HepG2 (cell line): Measurements from ENCODE around the gene CORO7. TPM values are rescaled to one million over a fixed set of nuclear protein-coding genes. Genes with fewer than 3 reads are reported as not detected.
A peak's percentile ranks its signal among the peaks of the same experiment; 100 is the strongest.

Experiments
- ARID5B ChIP-seq: IDR thresholded peaks from 2 replicates; pipeline ENCODE4 v1.4.0; 2020; ENCODE audit warnings: mild to moderate bottlenecking, missing genetic modification reagents
- CREM ChIP-seq, 2 experiments: sonication (generic) in 1 of 2; formaldehyde crosslinking in 1 of 2; IDR thresholded peaks; 2 replicates each; pipeline versions ENCODE4 v1.4.0 to v1.6.1; 2016 to 2020; ENCODE audit warnings: antibody characterized with exemption in 1 of 2, mild to moderate bottlenecking in 1 of 2, missing genetic modification reagents in 1 of 2
- FIP1L1 ChIP-seq: fragments of 200-400 bp; formaldehyde crosslinking; IDR thresholded peaks from 2 replicates; pipeline ENCODE4 v1.6.1; 2018; ENCODE audit warnings: low read depth, mild to moderate bottlenecking, low read length, moderate library complexity, borderline replicate concordance; ENCODE audit not compliant: insufficient read depth
- GTF2F1 ChIP-seq: fragments of 150-350 bp; IDR thresholded peaks from 2 replicates; pipeline ENCODE4 v1.6.1; 2014; ENCODE audit warnings: low read length
- HOXD1 ChIP-seq: sonication (generic); formaldehyde crosslinking; IDR thresholded peaks from 2 replicates; pipeline ENCODE4 v1.5.0; 2020; ENCODE audit warnings: missing genetic modification reagents
- MTERF4 ChIP-seq: sonication (generic); formaldehyde crosslinking; IDR thresholded peaks from 2 replicates; pipeline ENCODE4 v1.8.0; 2023; ENCODE audit warnings: mild to moderate bottlenecking, missing genetic modification reagents
- MTF2 ChIP-seq: sonication (generic); formaldehyde crosslinking; IDR thresholded peaks from 2 replicates; pipeline ENCODE4 v1.5.0; 2020; ENCODE audit warnings: missing genetic modification reagents, borderline replicate concordance
- NBN ChIP-seq: fragments of 450-650 bp; conservative IDR thresholded peaks from 2 replicates; pipeline ENCODE4 v1.6.1; 2017
- NR2F6 ChIP-seq, 2 experiments: IDR thresholded peaks; 2 replicates each; pipeline ENCODE4 v1.6.1; 2016; ENCODE audit warnings: antibody characterized with exemption in 1 of 2, mild to moderate bottlenecking in 1 of 2
- TMF1 ChIP-seq: sonication (generic); formaldehyde crosslinking; IDR thresholded peaks from 2 replicates; pipeline ENCODE4 v1.8.1; 2022; ENCODE audit warnings: low read depth, missing genetic modification reagents
- ZBTB37 ChIP-seq: sonication (generic); formaldehyde crosslinking; IDR thresholded peaks from 2 replicates; pipeline ENCODE4 v1.4.0; 2020; ENCODE audit warnings: mild to moderate bottlenecking, missing genetic modification reagents
- ZNF160 ChIP-seq: sonication (generic); formaldehyde crosslinking; IDR thresholded peaks from 2 replicates; pipeline ENCODE4 v1.8.0; 2022; ENCODE audit warnings: mild to moderate bottlenecking, inconsistent platforms, missing genetic modification reagents
- ZNF232 ChIP-seq: sonication (generic); formaldehyde crosslinking; IDR thresholded peaks from 2 replicates; pipeline ENCODE4 v1.4.0; 2020; ENCODE audit warnings: missing genetic modification reagents, borderline replicate concordance
- ZNF253 ChIP-seq: sonication (generic); formaldehyde crosslinking; IDR thresholded peaks from 2 replicates; pipeline ENCODE4 v1.8.0; 2022; ENCODE audit warnings: mild to moderate bottlenecking, missing genetic modification reagents, borderline replicate concordance
- ZNF335 ChIP-seq: sonication (generic); formaldehyde crosslinking; IDR thresholded peaks from 2 replicates; pipeline ENCODE4 v1.4.0; 2020; ENCODE audit warnings: missing genetic modification reagents
- ZNF382 ChIP-seq: sonication (generic); formaldehyde crosslinking; IDR thresholded peaks from 2 replicates; pipeline ENCODE4 v1.5.0; 2020; ENCODE audit warnings: missing genetic modification reagents, mild to moderate bottlenecking, borderline replicate concordance
- ZNF510 ChIP-seq: sonication (generic); formaldehyde crosslinking; IDR thresholded peaks from 2 replicates; pipeline ENCODE4 v1.4.0; 2020; ENCODE audit warnings: low read depth, mild to moderate bottlenecking, missing genetic modification reagents
- polyA plus RNA-seq, 8 experiments: library from polyadenylated mRNA; depleted of rRNA in 3 of 8; stranded (reverse) in 7 of 8; unstranded in 1 of 8; fragments of >200 nt; fragmentation: Illumina TruSeq in 4 of 8; extraction: Trizol in 4 of 8; gene quantifications; 2 replicates each; pipeline versions ENCODE4 v1.2.1 to v1.2.3, GENCODE V29; 2011 to 2016; ENCODE audit warnings: low read depth in 4 of 8, missing spikeins in 1 of 8, mixed read lengths in 1 of 8; ENCODE audit not compliant: insufficient read depth in 1 of 8
- total RNA-seq, 5 experiments: library from RNA; depleted of rRNA; stranded (reverse); fragments of >200 nt; fragmentation: Illumina TruSeq; extraction: Trizol; gene quantifications; 2 replicates each; pipeline ENCODE4 v1.2.3, GENCODE V29; 2016; ENCODE audit warnings: low read depth in 1 of 5
- TF ChIP-seq, protein P1 (sequence below): IDR thresholded peaks from 2 replicates; pipeline ENCODE4 v1.6.1; 2016; ENCODE audit warnings: missing compliant biosample characterization, missing genetic modification reagents, borderline replicate concordance
- TF ChIP-seq, protein P2 (sequence below): IDR thresholded peaks from 2 replicates; pipeline ENCODE4 v1.6.1; 2016; ENCODE audit warnings: low read depth

Gene CORO7
- total and polyA plus RNA-seq, 2 of the 13 experiments (the other 11 are each of a cell fraction or from before 2014, with no cell fraction given), result 9.9 to 14.3 TPM

- peak; percentile 71; the same call in 1 of the 2 replicates for TF ChIP-seq TMF1 (CRISPR knock-in tag)
- TF ChIP-seq MTERF4 (CRISPR knock-in tag), result peak; percentile 64; the same call in 1 of the 2 replicates
- TF ChIP-seq NR2F6 (IDR thresholded peaks at IDR 0.05), result peak; percentile 85
- TF ChIP-seq NR2F6 (CRISPR knock-in tag; IDR thresholded peaks at IDR 0.05), result peak; percentile 94
- 0 out of 2 replicates have a peak, but pooled peaks have one; percentile 34 for TF ChIP-seq CREM (IDR thresholded peaks at IDR 0.05)
- no peak for TF ChIP-seq CREM (CRISPR knock-in tag; IDR thresholded peaks at IDR 0.05)
- TF ChIP-seq FIP1L1, result no peak
- TF ChIP-seq ARID5B (CRISPR knock-in tag), result 0 out of 2 replicates have a peak, but pooled peaks have one; percentile 4
- 0 out of 2 replicates have a peak, but pooled peaks have one; percentile 60 for TF ChIP-seq ZNF232
- TF ChIP-seq ZNF253 (CRISPR knock-in tag), result 0 out of 2 replicates have a peak, but pooled peaks have one; percentile 72
- no peak for TF ChIP-seq ZNF160 (CRISPR knock-in tag)
- peak; percentile 47; the same call in 1 of the 2 replicates for TF ChIP-seq MTF2 (CRISPR knock-in tag)
- TF ChIP-seq, protein P1, sequence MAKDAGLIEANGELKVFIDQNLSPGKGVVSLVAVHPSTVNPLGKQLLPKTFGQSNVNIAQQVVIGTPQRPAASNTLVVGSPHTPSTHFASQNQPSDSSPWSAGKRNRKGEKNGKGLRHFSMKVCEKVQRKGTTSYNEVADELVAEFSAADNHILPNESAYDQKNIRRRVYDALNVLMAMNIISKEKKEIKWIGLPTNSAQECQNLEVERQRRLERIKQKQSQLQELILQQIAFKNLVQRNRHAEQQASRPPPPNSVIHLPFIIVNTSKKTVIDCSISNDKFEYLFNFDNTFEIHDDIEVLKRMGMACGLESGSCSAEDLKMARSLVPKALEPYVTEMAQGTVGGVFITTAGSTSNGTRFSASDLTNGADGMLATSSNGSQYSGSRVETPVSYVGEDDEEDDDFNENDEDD (CRISPR knock-in tag), result 0 out of 2 replicates have a peak, but pooled peaks have one; percentile 67
- TF ChIP-seq, protein P2, sequence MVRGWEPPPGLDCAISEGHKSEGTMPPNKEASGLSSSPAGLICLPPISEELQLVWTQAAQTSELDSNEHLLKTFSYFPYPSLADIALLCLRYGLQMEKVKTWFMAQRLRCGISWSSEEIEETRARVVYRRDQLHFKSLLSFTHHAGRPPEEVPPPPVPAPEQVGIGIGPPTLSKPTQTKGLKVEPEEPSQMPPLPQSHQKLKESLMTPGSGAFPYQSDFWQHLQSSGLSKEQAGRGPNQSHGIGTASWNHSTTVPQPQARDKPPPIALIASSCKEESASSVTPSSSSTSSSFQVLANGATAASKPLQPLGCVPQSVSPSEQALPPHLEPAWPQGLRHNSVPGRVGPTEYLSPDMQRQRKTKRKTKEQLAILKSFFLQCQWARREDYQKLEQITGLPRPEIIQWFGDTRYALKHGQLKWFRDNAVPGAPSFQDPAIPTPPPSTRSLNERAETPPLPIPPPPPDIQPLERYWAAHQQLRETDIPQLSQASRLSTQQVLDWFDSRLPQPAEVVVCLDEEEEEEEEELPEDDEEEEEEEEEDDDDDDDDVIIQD (CRISPR knock-in tag), result no peak
- TF ChIP-seq ZNF335, result no peak
- no peak for TF ChIP-seq GTF2F1
- TF ChIP-seq NBN, result no peak
- TF ChIP-seq ZNF510 (CRISPR knock-in tag), result no peak
- TF ChIP-seq HOXD1, result no peak
- no peak for TF ChIP-seq ZNF382 (CRISPR knock-in tag)
- no peak for TF ChIP-seq ZBTB37 (CRISPR knock-in tag)
Observed at GRCh38 chr16:4350787-4351659, 65.4 kb downstream of the CORO7 start, which contains the start of gene PAM16 (continued).
